Keratinocyte (primary cell): ENCODE results near the gene KLHL29.

ENCODE experiments used
- CTCF ChIP-seq, 3 experiments: IDR thresholded peaks in 1 of 3; conservative IDR thresholded peaks in 1 of 3; optimal IDR thresholded peaks in 1 of 3; 2 replicates in 2 of 3; 3 replicates in 1 of 3; pipeline versions ENCODE3 to v1.5.1; 2011; ENCODE audit warnings: low read length in 3 of 3, mild to moderate bottlenecking in 3 of 3, moderate library complexity in 2 of 3, control low read depth in 1 of 3, inconsistent platforms in 1 of 3; ENCODE audit not compliant: insufficient read depth in 2 of 3; ENCODE audit errors: extremely low read depth in 1 of 3
- EZH2 ChIP-seq: IDR thresholded peaks from one replicate; pipeline ENCODE4 v1.6.1; 2012; ENCODE audit warnings: inconsistent platforms, mild to moderate bottlenecking, low read length, moderate library complexity

DNA sequence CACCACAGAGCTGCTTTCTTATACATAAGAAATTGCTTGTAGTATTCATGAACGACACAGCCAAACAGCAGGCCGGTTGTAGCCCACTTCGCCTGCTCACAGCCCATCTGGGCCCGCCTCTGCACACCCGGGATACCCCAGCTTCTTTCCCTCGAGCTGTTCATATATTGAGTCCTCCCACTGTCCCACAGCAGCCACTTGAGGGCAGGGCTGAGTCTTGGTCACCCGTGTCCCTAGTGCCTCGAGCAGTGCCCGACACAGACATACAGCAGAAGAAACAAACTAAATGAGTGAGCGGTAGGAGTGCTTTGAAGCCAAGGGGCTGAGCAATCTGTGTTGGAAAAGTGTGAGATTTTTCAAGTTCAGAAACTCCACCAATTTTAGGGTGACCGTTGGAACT lies 251.4 kb downstream of the KLHL29 start:
- TF ChIP-seq CTCF (optimal IDR thresholded peaks at IDR 0.05 in 1 of 3, IDR thresholded peaks at IDR 0.05 in 1 of 3, conservative IDR thresholded peaks at IDR 0.05 in 1 of 3; ENCODE audit: extremely low read depth in 1 of 3, insufficient read depth in 2 of 3, low read length in 3 of 3) (peak in 1 of 3 experiments; percentile 47), EZH2 (no peak)
